GM13976 (cell line): ENCODE results near the gene ANKH.

Experiments
- DNase-seq: peaks from one replicate; pipeline ENCODE4 v3.0.0; 2012; ENCODE audit warnings: low spot score
- CTCF ChIP-seq: IDR thresholded peaks from 2 replicates; pipeline ENCODE4 v1.5.1; 2012; ENCODE audit warnings: borderline replicate concordance, mild to moderate bottlenecking; ENCODE audit not compliant: insufficient read depth; ENCODE audit errors: extremely low read depth, missing control alignments, control extremely low read depth
- in situ Hi-C: fragments of 300-500 bp; cut with MboI; formaldehyde crosslinking; loops from one replicate; pipeline ENCODE4 v1.12.0; 2022; ENCODE audit warnings: low sequenced_read_pairs, mixed read lengths, inconsistent platforms; ENCODE audit not compliant: unreplicated experiment

The ANKH gene

DNA sequence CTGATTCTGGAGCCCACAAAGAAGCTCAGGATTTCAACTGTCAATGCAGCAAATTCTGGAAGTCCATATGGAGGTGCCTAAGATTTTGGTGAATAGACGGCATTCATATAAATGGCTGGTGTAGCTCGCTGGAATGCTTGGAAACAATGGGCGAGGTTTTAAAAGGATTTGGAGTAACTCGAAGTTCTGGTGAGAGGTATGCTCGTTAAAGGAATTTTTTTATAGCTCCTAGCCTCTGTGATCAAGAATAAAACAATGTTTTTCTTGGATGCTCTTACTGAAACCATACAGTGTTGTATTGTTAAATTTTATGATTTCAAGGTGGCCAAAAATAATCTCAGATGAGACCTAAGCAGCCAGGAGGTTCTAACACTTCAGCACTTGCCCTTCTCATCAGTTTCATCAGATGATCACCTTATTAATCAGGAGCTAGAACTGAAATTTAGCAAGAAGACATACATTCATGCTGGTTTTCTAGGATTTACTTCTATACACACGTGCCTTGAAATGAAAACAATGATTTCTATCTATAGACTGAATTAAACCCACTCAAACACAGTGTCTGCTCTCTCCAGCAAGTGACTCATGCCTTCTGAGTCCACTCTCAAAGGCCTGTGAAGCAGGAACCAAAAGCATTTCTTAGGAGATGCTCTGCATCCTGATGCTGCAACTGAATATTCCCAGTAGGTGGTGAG, 127.8 kb downstream of the ANKH start:
- no peak for TF ChIP-seq CTCF
- in situ Hi-C loops = no loop called here
- no peak for DNase-seq

GRCh38 chr5:14742498-14742897, 129.1 kb downstream of the ANKH start:
- no peak for DNase-seq
- no peak for TF ChIP-seq CTCF
- in situ Hi-C loops = no loop called here

- in situ Hi-C loops = no loop called here
- no peak for DNase-seq
- no peak for TF ChIP-seq CTCF
Measured at GRCh38 chr5:14741801-14742440, 129.7 kb downstream of the ANKH start.

GRCh38 chr5:14741131-14741530, 130.4 kb downstream of the ANKH start:
- DNase-seq = no peak
- no peak for TF ChIP-seq CTCF
- in situ Hi-C loops = no loop called here

DNA sequence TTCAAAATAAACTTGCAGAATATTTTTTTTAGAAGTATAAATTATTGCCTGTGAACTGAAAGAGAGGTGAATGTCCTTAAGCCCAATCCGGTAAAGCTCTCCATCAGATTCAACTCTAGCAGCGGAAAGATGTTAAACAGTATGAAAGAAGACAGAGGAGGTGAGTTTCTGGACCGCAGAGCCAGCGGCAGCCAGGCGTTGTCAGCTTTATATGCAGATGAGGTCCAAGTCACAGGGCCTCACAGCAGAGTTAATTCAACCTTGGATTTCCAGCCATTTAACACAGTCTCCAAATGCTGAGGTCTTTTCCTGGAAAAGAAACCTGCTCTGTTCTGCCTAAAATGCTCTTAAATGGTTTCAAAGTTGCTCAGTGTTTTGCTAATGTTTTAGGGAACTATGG, 131.6 kb downstream of the ANKH start:
- DNase-seq = no peak
- in situ Hi-C loops = no loop called here
- no peak for TF ChIP-seq CTCF

GRCh38 chr5:14739538-14739937, 132.0 kb downstream of the ANKH start:
- no peak for TF ChIP-seq CTCF
- in situ Hi-C loops = no loop called here
- DNase-seq = no peak
